Cardiac fibroblast (primary cell): ENCODE measurements around the gene ELMO1.

Experiments
- DNase-seq, 2 donors: peaks; one replicate each; pipeline versions ENCODE4 v3.0.0 to v3.0.0-alpha.2; 2010; ENCODE audit warnings: low read depth in 2 of 2
- H3K4me3 ChIP-seq, 2 donors: replicated peaks in 1 of 2; 1 replicate in 1 of 2; 2 replicates in 1 of 2; pipeline ENCODE4 v1.5.1; 2011; ENCODE audit warnings: low read depth in 2 of 2, low read length in 2 of 2, mild to moderate bottlenecking in 2 of 2, moderate library complexity in 1 of 2
- TF ChIP-seq, protein P1 (sequence below): IDR thresholded peaks from one replicate; pipeline ENCODE4 v1.5.1; 2011; ENCODE audit warnings: low read depth, mild to moderate bottlenecking, low read length, inconsistent platforms

The ELMO1 gene

DNA sequence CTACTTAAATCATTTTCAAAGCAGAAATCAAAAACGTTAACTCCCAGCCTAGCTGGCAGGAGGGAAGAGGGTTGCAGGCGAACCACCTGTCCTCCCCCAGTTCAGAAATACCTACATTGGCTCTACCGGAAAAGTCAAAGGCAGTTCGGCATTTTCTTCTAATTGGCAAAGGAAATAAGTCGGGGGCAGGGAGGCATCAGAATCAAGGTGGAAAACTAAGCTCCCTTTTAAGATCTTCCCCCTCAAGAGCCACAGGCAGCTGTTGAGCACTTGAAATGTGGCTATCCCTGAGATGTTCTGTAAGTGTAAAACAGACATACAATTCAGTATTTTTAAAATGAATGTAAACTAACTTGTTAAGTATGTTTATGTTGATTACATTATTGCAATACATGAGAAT, 957 bp upstream of the ELMO1 start:
- TF ChIP-seq, protein P1, sequence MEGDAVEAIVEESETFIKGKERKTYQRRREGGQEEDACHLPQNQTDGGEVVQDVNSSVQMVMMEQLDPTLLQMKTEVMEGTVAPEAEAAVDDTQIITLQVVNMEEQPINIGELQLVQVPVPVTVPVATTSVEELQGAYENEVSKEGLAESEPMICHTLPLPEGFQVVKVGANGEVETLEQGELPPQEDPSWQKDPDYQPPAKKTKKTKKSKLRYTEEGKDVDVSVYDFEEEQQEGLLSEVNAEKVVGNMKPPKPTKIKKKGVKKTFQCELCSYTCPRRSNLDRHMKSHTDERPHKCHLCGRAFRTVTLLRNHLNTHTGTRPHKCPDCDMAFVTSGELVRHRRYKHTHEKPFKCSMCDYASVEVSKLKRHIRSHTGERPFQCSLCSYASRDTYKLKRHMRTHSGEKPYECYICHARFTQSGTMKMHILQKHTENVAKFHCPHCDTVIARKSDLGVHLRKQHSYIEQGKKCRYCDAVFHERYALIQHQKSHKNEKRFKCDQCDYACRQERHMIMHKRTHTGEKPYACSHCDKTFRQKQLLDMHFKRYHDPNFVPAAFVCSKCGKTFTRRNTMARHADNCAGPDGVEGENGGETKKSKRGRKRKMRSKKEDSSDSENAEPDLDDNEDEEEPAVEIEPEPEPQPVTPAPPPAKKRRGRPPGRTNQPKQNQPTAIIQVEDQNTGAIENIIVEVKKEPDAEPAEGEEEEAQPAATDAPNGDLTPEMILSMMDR, result no peak
- H3K4me3 ChIP-seq, result no peak overlapping the region
- no peak for DNase-seq

DNA sequence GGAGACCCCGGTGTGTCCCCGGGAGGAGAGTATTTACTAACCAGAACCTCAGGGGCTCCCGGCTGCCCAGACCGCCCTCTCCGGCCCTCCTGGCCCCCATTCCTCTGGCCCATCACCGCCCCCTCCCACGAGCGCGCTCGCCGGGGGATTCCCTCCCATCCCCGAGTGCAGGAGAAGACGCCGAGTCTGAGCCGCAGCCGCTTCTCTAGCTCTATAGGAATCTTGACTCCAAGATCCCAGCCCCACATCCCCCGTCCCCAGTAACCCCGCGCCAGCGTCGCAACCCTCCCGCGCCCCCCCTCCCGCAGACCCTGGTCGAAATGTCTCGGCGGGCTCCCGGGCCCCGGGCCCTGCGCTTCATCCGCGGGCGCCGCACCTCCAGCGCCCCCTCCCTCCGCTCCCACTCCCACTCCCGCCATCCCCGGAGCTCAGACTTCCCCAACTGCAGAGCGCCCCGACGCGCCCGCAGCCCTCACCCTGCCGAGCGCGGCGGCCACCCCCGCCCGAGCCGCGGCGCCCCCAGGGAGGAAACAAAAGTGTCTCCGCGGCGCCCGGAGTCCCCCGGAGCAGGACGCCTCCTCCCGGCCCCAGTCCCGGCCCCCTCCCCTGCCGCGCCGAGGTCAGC, 541 bp downstream of the ELMO1 start:
- no peak for DNase-seq
- TF ChIP-seq, protein P1, result no peak

DNA sequence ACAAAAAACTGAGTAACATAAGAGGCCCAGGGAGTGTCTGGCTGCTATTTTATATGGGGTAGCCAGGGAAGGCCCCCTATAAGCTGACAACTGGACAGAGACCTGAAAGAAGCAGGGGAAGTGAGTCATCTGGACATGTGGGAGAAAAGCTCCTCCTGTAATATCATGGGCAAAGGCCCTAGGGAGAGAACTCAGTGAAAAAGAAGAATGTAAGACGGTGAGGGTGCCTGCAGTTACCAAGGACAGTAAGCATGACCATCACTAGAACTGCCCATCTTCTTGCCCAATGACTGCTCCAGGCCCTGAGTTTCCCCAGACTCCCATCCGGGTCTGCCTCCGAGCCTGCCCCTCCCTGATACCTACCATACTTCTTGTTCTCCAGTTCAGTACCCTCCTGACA, 2.3 kb downstream of the ELMO1 start:
- TF ChIP-seq, protein P1, result no peak
- no peak overlapping the region for H3K4me3 ChIP-seq
- DNase-seq, result no peak

More for the DNA sequence above, 541 bp downstream of the ELMO1 start:
- peak overlapping the region; percentile 43 to 51 for H3K4me3 ChIP-seq

DNA sequence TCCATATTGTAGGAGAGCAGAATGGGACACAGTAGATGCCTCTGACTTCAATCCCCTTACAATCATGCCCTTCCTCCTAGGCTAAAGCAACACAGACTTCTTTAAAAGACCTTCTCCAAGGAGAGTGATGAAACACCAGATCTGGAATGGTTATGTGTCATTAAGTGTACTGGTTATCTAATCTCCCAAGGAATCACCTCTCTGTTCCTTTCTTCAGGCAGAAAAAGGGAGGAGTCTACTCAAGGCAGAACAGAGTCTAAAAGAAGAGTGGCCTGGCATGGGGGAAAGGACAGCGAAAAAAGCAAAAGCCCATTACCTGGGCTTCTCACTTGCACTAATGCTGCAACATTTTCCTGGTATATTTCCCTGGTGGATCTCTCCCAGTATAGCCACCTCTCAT, 2.9 kb downstream of the ELMO1 start:
- TF ChIP-seq, protein P1, result no peak
- DNase-seq, result no peak
- H3K4me3 ChIP-seq, result no peak overlapping the region

DNA sequence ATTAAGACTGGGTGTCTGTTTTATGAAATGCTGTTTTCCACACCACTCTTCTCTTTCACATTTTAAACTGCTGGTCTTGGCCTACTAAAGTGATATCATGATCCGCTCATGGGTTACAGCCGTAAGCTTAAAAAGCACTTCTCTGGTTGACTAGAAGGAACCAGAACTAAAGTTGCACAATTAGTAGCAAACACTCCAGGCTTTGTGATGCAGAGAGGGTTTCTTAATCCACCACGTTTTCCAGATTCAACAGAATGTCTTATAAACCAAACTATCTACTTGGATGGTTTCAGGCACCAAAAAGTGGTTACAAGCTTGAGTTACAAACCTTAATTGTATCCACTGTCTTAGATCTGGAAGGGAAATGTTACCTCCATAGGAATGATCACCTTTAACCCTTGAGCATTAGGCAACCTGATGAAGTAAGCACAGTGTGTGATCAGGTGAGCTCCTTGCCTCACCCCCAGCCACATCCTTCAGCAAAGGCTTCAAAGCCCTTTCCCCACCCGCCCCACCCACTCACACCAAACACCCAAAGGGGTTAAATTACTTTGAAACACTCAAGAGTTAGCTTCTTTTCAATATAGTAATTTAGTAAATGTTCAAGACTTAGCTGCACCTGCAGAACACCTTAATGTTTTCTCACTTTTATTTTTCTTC, 3.5 kb downstream of the ELMO1 start:
- H3K4me3 ChIP-seq, result no peak overlapping the region
- DNase-seq, result no peak

DNA sequence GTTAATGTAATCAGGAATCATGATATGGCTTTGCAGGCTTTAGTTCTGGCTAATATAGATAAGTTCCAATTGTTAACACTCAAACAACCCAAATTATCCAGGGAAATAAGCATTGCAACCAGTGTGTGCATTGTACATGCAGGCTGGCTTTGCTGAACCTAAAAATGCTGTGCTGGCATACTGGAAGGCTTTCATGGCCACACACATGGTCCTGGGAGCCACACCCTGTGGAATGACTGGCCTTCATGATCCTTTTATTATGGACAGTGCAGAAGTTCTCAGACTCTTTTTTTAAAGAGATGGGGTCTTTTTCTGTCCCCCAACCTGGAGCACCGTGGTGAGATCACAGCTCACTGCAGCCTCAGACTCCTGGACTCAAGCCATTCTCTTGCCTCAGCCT, 5.0 kb downstream of the ELMO1 start:
- H3K4me3 ChIP-seq, result no peak overlapping the region
- TF ChIP-seq, protein P1, result no peak
- no peak for DNase-seq

More for the DNA sequence above, 3.5 kb downstream of the ELMO1 start:
- TF ChIP-seq, protein P1, result no peak

DNA sequence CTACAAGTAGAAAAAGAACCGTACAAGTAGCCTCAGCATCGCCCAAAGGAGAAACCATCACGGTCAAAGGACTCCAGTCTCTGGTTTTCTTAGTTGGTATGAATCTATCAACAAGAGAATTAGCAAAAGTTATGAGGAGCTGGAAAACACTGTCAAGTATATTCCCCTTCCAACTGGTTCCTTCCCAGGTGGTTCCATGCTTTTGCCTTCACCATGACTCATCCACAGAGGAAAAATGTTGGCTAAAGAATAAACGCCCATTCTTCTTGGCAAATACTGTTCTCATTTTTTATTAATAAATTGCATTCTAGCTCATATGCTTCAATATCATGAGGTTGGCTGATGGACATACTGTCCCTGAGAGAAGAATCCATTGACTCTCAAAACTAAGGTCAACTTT, 6.4 kb downstream of the ELMO1 start:
- TF ChIP-seq, protein P1, result no peak
- no peak for DNase-seq
- no peak overlapping the region for H3K4me3 ChIP-seq
